Mucosa of rectum (tissue), 2 donors: ENCODE data around the gene IL15.

Experiments used
- H3K27ac ChIP-seq, 2 donors: one replicate each; pipeline ENCODE4 v1.7.0; 2013; ENCODE audit warnings: inconsistent platforms in 2 of 2, low read depth in 2 of 2, low read length in 2 of 2
- H3K27me3 ChIP-seq, 2 donors: one replicate each; pipeline ENCODE4 v1.7.0; 2013; ENCODE audit warnings: low read length in 2 of 2; ENCODE audit not compliant: control insufficient read depth in 2 of 2, insufficient read depth in 2 of 2
- H3K36me3 ChIP-seq, 2 donors: one replicate each; pipeline ENCODE4 v1.7.0; 2013; ENCODE audit warnings: low read length in 2 of 2; ENCODE audit not compliant: control insufficient read depth in 2 of 2, insufficient read depth in 2 of 2
- H3K4me1 ChIP-seq, 2 donors: one replicate each; pipeline ENCODE4 v1.7.0; 2013; ENCODE audit warnings: low read length in 2 of 2, mild to moderate bottlenecking in 1 of 2; ENCODE audit not compliant: control insufficient read depth in 2 of 2, insufficient read depth in 2 of 2
- H3K4me3 ChIP-seq, 2 donors: one replicate each; pipeline ENCODE4 v1.7.0; 2013; ENCODE audit warnings: low read length in 2 of 2
- H3K9ac ChIP-seq, 2 donors: one replicate each; pipeline ENCODE4 v1.7.0; 2013; ENCODE audit warnings: low read length in 2 of 2, low read depth in 1 of 2, mild to moderate bottlenecking in 1 of 2
- H3K9me3 ChIP-seq, 2 donors: one replicate each; pipeline ENCODE4 v1.7.0; 2013; ENCODE audit warnings: low read length in 2 of 2; ENCODE audit not compliant: control insufficient read depth in 2 of 2
- donor health status: healthy.
- donor health status: Normal muscosa, but diverticular disease.

IL15 gene

GRCh38 chr4:141759796-141760425, 123.5 kb downstream of the IL15 start:
- no peaks in the 10 kb centered on the region for H3K9me3 ChIP-seq
- no peak overlapping the region for H3K27ac ChIP-seq
- H3K27me3 ChIP-seq = no peaks in the 10 kb centered on the region
- H3K4me3 ChIP-seq = no peak overlapping the region
- no peak overlapping the region for H3K9ac ChIP-seq
- H3K4me1 ChIP-seq = no peaks in the 10 kb centered on the region
- H3K36me3 ChIP-seq = no peaks in the 10 kb centered on the region

- no peaks in the 10 kb centered on the region for H3K9me3 ChIP-seq
Measured at GRCh38 chr4:141761926-141762325, 125.5 kb downstream of the IL15 start.

GRCh38 chr4:141763374-141763773, 127.0 kb downstream of the IL15 start:
- Histone ChIP-seq H3K4me1 (no peaks in the 10 kb centered on the region), H3K9me3 (no peaks in the 10 kb centered on the region), H3K36me3 (no peaks in the 10 kb centered on the region), H3K27ac (no peak overlapping the region), H3K9ac (no peak overlapping the region), H3K4me3 (no peak overlapping the region), H3K27me3 (no peaks in the 10 kb centered on the region)

More at GRCh38 chr4:141761926-141762325, 125.5 kb downstream of the IL15 start:
- H3K4me1 ChIP-seq = no peaks in the 10 kb centered on the region
- no peak overlapping the region for H3K9ac ChIP-seq
- no peaks in the 10 kb centered on the region for H3K27me3 ChIP-seq
- no peaks in the 10 kb centered on the region for H3K36me3 ChIP-seq
- H3K27ac ChIP-seq = no peak overlapping the region
- no peak overlapping the region for H3K4me3 ChIP-seq

DNA sequence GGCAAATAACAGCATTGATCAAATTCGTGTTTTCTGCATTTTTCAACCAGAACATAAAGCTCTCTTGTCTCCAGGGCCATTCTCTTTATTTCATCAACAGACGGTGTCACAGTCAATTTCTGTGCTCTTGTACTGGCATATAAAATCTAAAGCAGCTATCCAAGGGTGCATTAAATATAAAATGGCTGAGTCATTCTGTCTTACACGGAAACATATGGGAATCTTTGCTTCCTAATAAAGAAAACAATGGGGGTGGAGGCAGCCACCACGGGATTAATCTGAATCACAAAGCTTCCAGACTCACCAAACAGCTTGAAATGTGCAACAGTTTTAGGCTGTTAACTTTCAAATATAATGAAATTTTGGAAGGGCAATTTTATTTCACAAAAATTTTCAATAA, 132.6 kb downstream of the IL15 start:
- no peaks in the 10 kb centered on the region for H3K9me3 ChIP-seq
- no peaks in the 10 kb centered on the region for H3K36me3 ChIP-seq
- no peak overlapping the region for H3K9ac ChIP-seq
- H3K4me1 ChIP-seq = no peaks in the 10 kb centered on the region
- no peak overlapping the region for H3K27ac ChIP-seq
- no peak overlapping the region for H3K4me3 ChIP-seq
- no peaks in the 10 kb centered on the region for H3K27me3 ChIP-seq

- Histone ChIP-seq H3K4me1 (no peaks in the 10 kb centered on the region), H3K4me3 (peak overlapping the region in 1 of 2 donors; percentile 3), H3K9ac (no peak overlapping the region), H3K36me3 (no peaks in the 10 kb centered on the region), H3K27me3 (no peaks in the 10 kb centered on the region), H3K27ac (no peak overlapping the region), H3K9me3 (no peaks in the 10 kb centered on the region)
Measured at GRCh38 chr4:141771889-141772830, 135.8 kb downstream of the IL15 start.

DNA sequence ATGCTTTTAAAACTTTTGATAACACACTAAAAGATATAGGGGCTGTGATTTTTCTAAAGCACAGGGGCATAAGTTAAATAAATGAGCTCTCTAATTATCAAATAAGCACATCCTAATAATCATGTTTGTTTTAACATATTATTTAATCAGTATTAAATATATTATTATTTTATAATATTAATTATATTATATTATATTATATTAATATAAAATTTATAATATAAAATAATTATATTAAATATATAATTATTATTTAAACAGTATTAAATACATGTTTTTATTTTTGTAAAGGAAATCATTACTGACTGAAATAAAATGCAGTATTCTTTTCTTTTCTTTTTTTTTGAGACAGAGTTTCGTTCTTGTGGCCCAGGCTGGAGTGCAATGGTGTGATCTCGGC, 136.5 kb downstream of the IL15 start:
- H3K9ac ChIP-seq = no peak overlapping the region
- H3K4me1 ChIP-seq = no peaks in the 10 kb centered on the region
- no peaks in the 10 kb centered on the region for H3K9me3 ChIP-seq
- H3K27me3 ChIP-seq = no peaks in the 10 kb centered on the region
- no peak overlapping the region for H3K27ac ChIP-seq
- no peak overlapping the region for H3K4me3 ChIP-seq
- no peaks in the 10 kb centered on the region for H3K36me3 ChIP-seq

DNA sequence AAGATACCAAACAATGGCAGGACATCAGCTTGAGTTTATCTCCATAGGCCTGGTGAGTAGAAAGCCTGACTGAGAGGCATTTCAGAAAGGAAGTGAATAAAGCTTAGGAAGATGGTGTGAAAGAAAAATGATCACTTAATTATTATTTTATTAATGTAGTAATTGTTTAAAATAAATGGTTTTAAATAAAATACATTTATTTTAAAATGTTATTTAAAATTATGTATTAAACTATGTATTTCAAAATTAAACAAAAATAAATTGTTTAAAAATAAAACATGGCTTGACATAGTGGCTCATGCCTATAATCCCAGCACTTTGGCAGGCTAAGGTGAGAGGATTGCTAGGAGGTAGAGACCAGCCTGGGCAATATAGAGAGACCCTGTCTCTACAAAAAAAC, 145.8 kb downstream of the IL15 start:
- no peaks in the 10 kb centered on the region for H3K9me3 ChIP-seq
- H3K36me3 ChIP-seq = no peaks in the 10 kb centered on the region
- no peak overlapping the region for H3K4me3 ChIP-seq
- H3K27ac ChIP-seq = no peak overlapping the region
- H3K9ac ChIP-seq = no peak overlapping the region
- H3K27me3 ChIP-seq = no peaks in the 10 kb centered on the region
- H3K4me1 ChIP-seq = no peaks in the 10 kb centered on the region
